Head of caudate nucleus (tissue), 42 donors: Measurements from ENCODE around the gene GTPBP6.
"Not testable (repeated sequence)": the region's sequence is repeated elsewhere in the genome, so short reads cannot be mapped to it uniquely, and the experiment has no call there.

Source experiments
- DNase-seq, 42 donors: peaks; one replicate each; pipeline versions ENCODE4 v3.0.0 to v3.0.0-alpha.2; 2020 to 2021; ENCODE audit warnings: mixed read lengths in 7 of 42
- intact Hi-C: fragments of 100-400 bp; cut with DNase I; formaldehyde crosslinking; loops from one replicate; pipeline ENCODE4 v1.15.0; 2022

Gene GTPBP6

GRCh38 chrX:283115-283845 is 35.3 kb downstream of the GTPBP6 start:
- intact Hi-C loops: no loop called here
- peak; percentile 80 to 98 (median 92) for DNase-seq

GRCh38 chrX:282000-282681 is 36.5 kb downstream of the GTPBP6 start:
- peak in 12 of 42 donors; percentile 1 to 37 (median 15) for DNase-seq
- intact Hi-C loops: not testable (repeated sequence)

GRCh38 chrX:281166-281999 is 37.2 kb downstream of the GTPBP6 start, which contains the start of gene PLCXD1:
PLCXD1 (plus strand) TSS chrX:281381; CDS start chrX:284188, 2,807 bp downstream.
- intact Hi-C loops: no loop called here
- DNase-seq: peak in 27 of 42 donors; percentile 9 to 73 (median 30)

- intact Hi-C loops: not testable (repeated sequence)
Observed at GRCh38 chrX:280722-281121, 37.9 kb downstream of the GTPBP6 start.

GRCh38 chrX:279757-280604 is 38.6 kb downstream of the GTPBP6 start:
- intact Hi-C loops: not testable (repeated sequence)

More at GRCh38 chrX:280722-281121, 37.9 kb downstream of the GTPBP6 start:
- DNase-seq: peak in 1 of 42 donors; percentile 13

GRCh38 chrX:276581-277201 is 41.9 kb downstream of the GTPBP6 start:
- peak in 9 of 42 donors; percentile 1 to 41 (median 15) for DNase-seq
- intact Hi-C loops: no loop called here

More at GRCh38 chrX:279757-280604, 38.6 kb downstream of the GTPBP6 start:
- DNase-seq: peak in 11 of 42 donors; percentile 4 to 39 (median 19)

- intact Hi-C loops: no loop called here
- peak in 32 of 42 donors; percentile 21 to 85 (median 38) for DNase-seq
Observed at GRCh38 chrX:275967-276580, 42.5 kb downstream of the GTPBP6 start.

- intact Hi-C loops: no loop called here
- peak in 7 of 42 donors; percentile 4 to 41 (median 28) for DNase-seq
Observed at GRCh38 chrX:275476-275966, 43.1 kb downstream of the GTPBP6 start.

GRCh38 chrX:274904-275475 is 43.6 kb downstream of the GTPBP6 start:
- intact Hi-C loops: no loop called here
- DNase-seq: peak in 7 of 42 donors; percentile 3 to 30 (median 12)

- intact Hi-C loops: no loop called here
- peak in 16 of 42 donors; percentile 1 to 34 (median 12) for DNase-seq
Observed at GRCh38 chrX:270848-271367, 47.7 kb downstream of the GTPBP6 start.

- intact Hi-C loops: no loop called here
- peak in 20 of 42 donors; percentile 0 to 39 (median 12) for DNase-seq
Observed at GRCh38 chrX:267771-268261, 50.8 kb downstream of the GTPBP6 start.

- intact Hi-C loops: no loop called here
- peak in 9 of 42 donors; percentile 0 to 19 (median 4) for DNase-seq
Observed at GRCh38 chrX:265502-265901, 53.1 kb downstream of the GTPBP6 start.

- DNase-seq: peak in 12 of 42 donors; percentile 0 to 25 (median 7)
- intact Hi-C loops: no loop called here
Observed at GRCh38 chrX:264634-265455, 53.8 kb downstream of the GTPBP6 start.

- peak in 13 of 42 donors; percentile 1 to 41 (median 11) for DNase-seq
- intact Hi-C loops: not testable (repeated sequence)
Observed at GRCh38 chrX:264006-264405, 54.6 kb downstream of the GTPBP6 start.

GRCh38 chrX:262381-262909 is 56.2 kb downstream of the GTPBP6 start:
- intact Hi-C loops: no loop called here
- peak in 11 of 42 donors; percentile 0 to 38 (median 14) for DNase-seq
